HG03095 (cell line): Measurements from ENCODE around the gene PGAP6.
A peak's percentile ranks its signal among the peaks of the same experiment; 100 is the strongest.
"Not testable (repeated sequence)": the region's sequence is repeated elsewhere in the genome, so short reads cannot be mapped to it uniquely, and the experiment has no call there.

Source experiments
- ATAC-seq: cut with Tn5 transposase; IDR thresholded peaks from one replicate; pipeline ENCODE4 v1.9.1; 2021; ENCODE audit warnings: moderate library complexity; ENCODE audit not compliant: unreplicated experiment

Gene PGAP6

GRCh38 chr16:404971-405486 is 23.3 kb upstream of the PGAP6 start:
- no peak for ATAC-seq

GRCh38 chr16:401468-402348 is 19.9 kb upstream of the PGAP6 start, which contains the start of gene DECR2:
TSS of gene DECR2 (plus strand) at chr16:401885. CDS start at chr16:401964, 79 bp downstream.
- ATAC-seq = peak; percentile 45

DNA sequence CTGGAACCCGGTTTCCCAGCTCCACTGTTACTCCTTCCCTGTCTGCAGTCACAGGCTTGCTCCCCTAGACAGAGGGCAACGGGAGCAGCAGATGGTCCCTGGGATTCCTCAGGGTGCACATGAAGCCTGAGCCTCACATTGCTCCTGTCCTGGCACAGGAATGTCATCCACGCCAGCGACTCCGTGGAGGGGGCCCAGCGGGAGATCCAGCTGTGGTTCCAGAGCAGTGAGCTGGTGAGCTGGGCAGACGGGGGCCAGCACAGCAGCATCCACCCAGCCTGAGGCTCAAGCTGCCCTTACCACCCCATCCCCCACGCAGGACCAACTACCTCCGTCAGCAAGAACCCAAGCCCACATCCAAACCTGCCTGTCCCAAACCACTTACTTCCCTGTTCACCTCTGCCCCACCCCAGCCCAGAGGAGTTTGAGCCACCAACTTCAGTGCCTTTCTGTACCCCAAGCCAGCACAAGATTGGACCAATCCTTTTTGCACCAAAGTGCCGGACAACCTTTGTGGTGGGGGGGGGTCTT is 18.3 kb upstream of the PGAP6 start:
- no peak for ATAC-seq

GRCh38 chr16:399340-400019 is 17.7 kb upstream of the PGAP6 start:
- no peak for ATAC-seq

- ATAC-seq = no peak
These were observed 17.0 kb upstream of the PGAP6 start for GRCh38 chr16:398561-399339.

GRCh38 chr16:397736-398332 is 16.1 kb upstream of the PGAP6 start:
- ATAC-seq = no peak

DNA sequence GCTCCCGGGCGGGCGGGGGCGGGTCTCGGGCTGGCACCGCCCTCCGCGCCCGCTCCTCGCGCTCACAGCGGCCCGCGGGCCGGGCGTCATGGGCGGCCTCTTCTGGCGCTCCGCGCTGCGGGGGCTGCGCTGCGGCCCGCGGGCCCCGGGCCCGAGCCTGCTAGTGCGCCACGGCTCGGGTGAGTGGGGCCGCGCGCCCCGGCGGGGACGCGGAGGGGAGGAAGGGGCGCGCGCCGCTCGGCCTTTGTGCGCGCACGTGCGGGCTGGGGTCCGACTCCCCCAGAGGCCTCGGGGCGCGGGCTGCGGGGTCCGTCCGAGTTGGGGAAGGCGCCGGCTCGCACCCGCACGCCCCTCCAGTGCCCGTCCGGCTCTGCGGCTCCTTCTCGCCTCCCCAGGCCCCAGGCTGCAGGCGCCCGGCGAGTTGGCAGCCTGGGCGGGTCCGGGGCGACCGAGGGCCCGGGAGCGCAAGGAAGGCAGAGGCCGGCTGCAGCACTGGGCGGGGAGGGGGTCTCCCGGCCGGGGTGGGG is 15.4 kb upstream of the PGAP6 start, which contains the start of gene NME4:
Gene NME4, plus strand, starts transcription at position 65 of the 527 bp plus-strand sequence. Its CDS starts 24 bp downstream, at position 89.
- ATAC-seq = no peak

DNA sequence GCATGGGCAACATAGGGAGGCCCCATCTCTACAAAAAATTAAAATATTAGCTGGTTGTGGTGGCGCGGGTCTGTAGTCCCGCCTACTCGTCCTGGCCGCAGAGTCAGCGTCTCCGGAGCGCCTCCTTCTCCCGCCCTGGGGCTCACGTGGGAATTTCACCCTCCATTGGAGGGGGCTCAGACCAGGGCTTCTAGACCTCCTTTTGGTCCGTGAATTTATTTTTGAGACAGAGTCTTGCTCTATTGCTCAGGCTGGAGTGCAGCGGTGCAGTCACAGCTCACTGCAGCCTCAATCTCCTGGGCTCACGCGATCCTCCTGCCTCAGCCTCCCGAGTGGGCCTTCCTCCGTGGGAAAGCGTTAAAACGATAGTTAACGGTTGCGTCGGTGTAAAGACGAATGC is 14.8 kb upstream of the PGAP6 start:
- no peak for ATAC-seq

GRCh38 chr16:396199-396598 is 14.4 kb upstream of the PGAP6 start:
- no peak for ATAC-seq

DNA sequence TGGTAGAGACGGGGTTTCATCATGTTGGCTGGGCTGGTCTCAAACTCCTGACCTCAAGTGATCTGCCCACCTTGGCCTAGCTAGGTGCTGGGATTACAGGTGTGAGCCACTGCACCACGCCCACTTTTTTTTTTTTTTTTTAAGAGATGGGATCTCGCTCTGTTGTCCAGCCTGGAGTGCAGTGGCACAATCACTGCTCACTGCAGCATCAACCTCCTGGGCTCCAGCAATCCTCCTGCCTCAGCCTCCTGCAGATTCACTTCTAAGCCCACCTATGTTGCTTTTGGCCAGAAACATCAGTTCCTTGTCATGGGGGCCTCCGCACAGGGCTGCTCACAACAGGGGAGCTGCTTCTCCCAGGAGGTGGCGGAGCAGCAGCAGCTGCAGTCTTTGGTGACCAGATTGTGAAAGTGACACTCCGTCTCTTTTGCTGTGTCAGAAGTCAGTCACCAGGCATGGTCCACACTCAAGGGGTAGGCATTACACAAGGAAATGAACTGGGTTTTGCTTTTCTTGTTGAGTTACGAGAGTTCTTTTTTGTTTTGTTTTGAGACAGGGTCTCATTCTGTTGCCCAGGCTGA is 10.8 kb upstream of the PGAP6 start:
- no peak for ATAC-seq

DNA sequence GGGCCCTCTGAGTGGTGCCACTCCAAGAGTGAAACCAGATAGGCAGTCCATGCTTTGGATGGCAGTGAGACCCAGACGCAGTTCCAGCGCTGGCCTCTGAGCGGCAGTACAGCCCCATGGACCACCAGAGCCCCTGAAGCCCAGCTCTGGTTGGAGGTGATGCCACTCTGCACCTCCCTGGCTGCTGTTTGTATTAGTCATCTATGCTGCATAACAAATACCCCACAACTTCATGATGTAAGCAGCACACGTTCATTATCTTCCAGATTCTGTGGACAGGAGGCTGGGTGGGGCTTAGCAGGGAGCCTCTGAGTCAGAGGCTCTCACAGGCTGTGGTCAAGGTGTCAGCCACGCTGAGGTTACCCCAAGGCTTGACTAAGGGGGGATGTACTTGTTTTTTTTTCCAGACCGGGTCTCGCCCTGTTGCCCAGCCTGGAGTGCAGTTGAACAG is 10.1 kb upstream of the PGAP6 start:
- ATAC-seq = no peak

GRCh38 chr16:389352-389751 is 7.6 kb upstream of the PGAP6 start:
- no peak for ATAC-seq

- not testable (repeated sequence) for ATAC-seq
These were observed 6.2 kb upstream of the PGAP6 start for GRCh38 chr16:387761-388666.

GRCh38 chr16:386641-387156 is 4.9 kb upstream of the PGAP6 start:
- ATAC-seq = no peak

DNA sequence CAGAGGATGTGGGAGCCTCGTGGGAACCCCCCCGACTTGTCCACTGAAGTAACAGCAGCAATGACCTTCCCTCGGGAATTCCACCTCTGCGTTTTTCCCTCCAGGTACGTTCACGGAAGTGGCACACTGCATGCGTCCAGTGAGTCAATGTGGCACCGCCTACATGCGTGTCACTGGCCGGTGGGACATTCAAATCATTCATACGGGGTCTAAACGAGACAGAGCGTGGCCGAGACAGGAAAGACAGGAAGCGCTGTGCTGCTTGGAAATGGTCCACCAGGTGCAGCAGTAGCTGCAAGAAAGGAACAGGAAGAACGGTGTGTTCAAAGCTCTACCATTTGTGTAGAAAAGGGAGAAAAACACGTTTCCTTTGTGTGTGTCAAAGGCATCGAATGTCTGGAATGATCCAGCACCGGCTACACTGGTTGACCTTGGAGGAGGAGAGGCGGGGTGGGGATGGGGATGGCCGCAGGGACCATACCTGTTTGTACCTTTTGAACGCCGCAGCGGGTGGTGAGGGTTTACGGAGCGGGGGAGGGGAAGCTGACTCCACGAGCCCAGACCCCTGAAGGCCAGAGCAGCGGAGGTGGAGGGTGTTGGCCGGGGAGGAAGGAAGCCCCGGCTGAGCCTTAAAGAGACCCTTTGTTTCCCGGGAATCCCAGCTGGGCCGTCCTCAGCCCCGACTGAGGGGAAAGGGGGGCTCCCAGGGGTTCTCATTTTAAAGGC is 1.7 kb upstream of the PGAP6 start:
- no peak for ATAC-seq

DNA sequence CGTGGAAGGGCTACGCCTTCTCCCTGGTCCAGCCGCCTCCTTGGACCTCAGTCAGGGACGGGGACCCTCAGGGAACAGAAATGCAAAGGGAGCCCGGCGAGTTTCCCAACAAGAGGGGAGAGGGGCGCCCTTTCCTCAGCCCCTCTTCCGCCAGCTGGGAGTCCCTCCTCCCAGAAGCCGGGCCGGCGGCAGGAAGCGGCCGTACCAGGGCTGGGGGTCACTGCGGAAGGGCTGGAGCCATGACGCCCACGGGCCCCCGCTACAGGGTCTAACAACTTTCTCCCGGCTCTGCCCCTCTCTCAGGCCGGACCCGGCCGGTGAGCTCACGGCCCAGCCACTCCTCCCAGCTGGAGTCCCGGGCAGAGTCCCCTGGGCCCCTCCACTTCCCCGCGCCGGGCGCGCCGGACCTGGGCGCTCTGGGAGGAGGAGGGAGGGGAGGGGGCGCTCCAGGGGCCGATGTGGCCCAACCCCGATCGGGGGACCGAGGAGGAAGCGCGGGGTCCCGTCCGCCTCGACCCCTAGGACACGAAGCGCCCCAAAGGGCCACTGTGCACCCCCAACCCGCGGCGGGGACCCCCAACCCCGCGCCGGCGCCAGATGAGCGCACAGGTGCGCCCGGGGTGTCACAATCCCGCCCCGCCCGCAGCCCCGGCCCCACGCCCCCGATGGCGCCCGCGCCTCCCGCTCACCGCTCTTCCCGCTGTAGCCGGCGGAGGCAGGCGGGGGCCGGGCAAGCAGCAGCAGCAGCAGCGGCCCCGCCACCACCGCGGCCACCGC is 578 bp downstream of the PGAP6 start:
- ATAC-seq = peak; percentile 8

GRCh38 chr16:380762-381011 is 1.1 kb downstream of the PGAP6 start:
- no peak for ATAC-seq
